SK-N-SH treated with all-trans-retinoic acid at 6 μM for 48 hours (cell line): ENCODE results near the gene WASHC2C.
"Not testable (repeated sequence)": the region's sequence is repeated elsewhere in the genome, so short reads cannot be mapped to it uniquely, and the experiment has no call there.

Experiments used
- ATAC-seq: fragments of 200-7000 bp; cut with Tn5 transposase; 3 replicates; pipeline ENCODE4 v1.9.1; 2020; ENCODE audit warnings: mild to moderate bottlenecking, moderate library complexity
- ARNTL ChIP-seq: fragments of 450-650 bp; formaldehyde crosslinking; IDR thresholded peaks from 2 replicates; pipeline ENCODE4 v1.5.0; 2020; ENCODE audit warnings: low read depth, mild to moderate bottlenecking, moderate library complexity, borderline replicate concordance
- ZFP3 ChIP-seq: fragments of 250-450 bp; sonication (Bioruptor Pico); IDR thresholded peaks from 2 replicates; pipeline ENCODE4 v1.5.0; 2020; ENCODE audit warnings: mild to moderate bottlenecking, moderate library complexity

WASHC2C gene, protein sequence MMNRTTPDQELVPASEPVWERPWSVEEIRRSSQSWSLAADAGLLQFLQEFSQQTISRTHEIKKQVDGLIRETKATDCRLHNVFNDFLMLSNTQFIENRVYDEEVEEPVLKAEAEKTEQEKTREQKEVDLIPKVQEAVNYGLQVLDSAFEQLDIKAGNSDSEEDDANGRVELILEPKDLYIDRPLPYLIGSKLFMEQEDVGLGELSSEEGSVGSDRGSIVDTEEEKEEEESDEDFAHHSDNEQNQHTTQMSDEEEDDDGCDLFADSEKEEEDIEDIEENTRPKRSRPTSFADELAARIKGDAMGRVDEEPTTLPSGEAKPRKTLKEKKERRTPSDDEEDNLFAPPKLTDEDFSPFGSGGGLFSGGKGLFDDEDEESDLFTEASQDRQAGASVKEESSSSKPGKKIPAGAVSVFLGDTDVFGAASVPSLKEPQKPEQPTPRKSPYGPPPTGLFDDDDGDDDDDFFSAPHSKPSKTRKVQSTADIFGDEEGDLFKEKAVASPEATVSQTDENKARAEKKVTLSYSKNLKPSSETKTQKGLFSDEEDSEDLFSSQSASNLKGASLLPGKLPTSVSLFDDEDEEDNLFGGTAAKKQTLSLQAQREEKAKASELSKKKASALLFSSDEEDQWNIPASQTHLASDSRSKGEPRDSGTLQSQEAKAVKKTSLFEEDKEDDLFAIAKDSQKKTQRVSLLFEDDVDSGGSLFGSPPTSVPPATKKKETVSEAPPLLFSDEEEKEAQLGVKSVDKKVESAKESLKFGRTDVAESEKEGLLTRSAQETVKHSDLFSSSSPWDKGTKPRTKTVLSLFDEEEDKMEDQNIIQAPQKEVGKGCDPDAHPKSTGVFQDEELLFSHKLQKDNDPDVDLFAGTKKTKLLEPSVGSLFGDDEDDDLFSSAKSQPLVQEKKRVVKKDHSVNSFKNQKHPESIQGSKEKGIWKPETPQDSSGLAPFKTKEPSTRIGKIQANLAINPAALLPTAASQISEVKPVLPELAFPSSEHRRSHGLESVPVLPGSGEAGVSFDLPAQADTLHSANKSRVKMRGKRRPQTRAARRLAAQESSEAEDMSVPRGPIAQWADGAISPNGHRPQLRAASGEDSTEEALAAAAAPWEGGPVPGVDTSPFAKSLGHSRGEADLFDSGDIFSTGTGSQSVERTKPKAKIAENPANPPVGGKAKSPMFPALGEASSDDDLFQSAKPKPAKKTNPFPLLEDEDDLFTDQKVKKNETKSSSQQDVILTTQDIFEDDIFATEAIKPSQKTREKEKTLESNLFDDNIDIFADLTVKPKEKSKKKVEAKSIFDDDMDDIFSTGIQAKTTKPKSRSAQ (N-terminal part only)

DNA sequence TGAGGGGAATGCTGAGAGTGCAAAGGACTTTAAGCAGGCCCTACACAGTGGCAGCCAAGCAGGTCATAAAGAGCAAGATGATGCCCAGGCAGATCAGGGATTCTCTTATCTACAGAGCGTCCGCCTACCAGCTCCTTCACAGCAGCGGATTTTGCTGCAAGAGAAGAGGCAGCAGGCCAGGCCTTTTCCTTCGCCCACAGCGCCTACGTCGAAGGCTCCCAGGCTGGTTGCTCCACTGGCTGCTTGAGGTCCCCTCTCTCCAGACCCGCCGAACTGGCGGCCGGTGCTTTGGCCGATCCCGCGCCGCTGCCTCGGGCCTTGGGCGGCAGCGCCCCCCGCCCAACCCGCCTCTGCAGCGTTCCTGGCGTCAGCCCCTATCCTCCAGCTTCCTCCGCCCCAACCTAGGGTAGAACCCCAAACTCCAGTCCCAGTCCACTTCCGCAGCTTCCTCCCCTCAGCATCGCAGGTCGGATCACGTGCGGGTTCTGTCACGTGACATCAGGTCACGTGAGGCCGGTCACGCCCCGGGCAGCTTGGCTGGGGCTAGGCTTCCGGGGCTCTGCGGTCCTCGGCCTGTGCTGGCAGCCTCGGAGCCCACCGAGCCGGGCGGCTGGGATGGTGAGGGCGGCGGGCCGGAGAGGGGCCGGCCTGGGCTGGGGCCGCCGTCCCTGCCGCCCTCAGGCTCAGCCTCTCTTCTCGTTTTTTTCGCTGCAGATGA, at the start of gene WASHC2C:
TSS of gene WASHC2C (plus strand) at position 564 of the 718 bp plus-strand sequence. CDS start at position 616, 52 bp downstream.
- TF ChIP-seq ARNTL, result 0 out of 2 replicates have a peak, but pooled peaks have one; percentile 19
- 0 out of 2 replicates have a peak, but pooled peaks have one; percentile 49 for TF ChIP-seq ZFP3 (CRISPR knock-in tag)
- TF ChIP-seq, all 23 proteins: peak for 2; not testable (repeated sequence) for 21
- ATAC-seq, result peak; percentile 94

DNA sequence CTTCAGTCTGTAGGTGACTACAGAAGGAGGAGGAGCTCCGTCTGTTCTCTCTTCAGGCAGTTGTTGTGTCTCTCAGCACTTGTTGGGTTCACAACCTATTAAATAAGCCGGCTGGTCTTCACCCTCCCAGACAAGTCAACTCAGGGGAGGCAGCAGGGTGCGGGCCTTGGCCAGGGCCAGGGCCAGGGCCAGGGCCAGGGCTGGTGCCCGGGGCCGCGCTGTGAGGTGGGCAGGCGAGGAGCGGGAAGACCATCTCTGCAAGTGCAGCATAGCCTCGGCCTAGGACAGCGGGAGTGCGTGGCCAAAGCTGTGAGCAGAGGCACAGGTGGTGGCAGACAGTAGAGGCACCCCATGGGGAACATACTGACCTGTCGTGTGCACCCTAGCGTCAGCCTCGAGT, 48.6 kb upstream of the WASHC2C start:
- ATAC-seq, result not testable (repeated sequence)

DNA sequence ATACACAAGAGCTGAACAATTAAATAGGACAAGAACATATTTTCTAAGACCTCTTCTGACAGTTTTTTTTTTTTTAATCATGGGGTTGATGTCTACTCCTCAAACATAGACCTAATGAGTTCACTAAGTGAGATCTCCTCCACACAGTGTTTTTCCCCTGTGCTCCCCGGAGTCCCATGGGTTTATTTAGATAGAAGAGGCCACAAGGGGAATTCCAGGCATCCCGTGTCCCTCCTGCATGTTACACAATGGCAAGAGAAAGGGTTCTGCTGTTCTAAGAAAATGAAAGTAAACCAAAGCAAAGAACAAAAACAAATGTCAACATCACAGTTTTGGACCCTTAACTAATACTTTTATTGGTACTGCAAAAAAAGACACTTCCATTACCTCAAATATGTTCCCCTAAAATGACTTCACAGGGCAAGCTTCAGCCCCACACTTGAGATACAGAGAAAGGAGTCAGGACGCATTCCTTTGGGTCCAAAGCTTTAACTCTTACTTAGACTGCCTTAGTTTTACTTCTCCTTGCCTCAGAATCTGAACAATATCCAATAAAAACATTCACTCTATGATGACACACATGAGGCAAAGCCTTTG, 16.8 kb upstream of the WASHC2C start:
- not testable (repeated sequence) for ATAC-seq

DNA sequence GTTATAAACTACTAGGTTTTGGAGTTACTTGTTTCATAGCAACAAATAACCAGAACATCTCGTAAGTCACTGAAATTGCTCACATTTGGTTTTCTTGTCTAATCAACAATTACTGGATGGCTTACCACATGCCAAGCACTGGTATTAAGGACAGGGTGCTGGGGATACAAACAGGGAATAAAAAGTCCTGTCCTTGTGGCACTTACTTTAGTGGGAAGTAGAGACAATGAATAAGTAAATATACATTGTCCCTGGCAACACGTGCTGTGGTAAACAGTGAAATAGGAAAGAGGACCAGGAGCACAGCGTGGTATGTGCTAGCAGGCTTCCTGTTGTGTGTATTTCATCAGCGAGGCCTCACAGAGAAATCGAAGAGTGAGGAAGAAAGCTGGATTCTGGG, 15.8 kb upstream of the WASHC2C start:
- ATAC-seq, result not testable (repeated sequence)

DNA sequence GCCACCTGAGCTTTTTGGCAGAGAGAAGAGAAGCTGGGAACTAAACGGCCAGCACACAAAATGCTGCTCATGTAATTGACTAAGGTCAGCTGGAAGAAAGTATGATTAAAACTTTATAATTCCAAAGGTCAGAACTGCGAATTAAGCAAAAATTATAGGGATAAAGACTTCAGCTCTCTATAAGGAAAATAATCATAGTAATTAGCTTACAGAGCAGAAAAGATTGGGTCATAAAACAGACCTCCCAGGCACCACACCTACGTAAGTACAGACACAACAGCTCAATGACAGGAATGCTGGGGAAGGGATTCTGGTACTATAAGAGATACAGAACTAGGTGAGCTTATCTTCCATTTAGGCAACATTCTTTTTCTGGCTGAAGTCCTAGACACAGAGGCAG, 10.0 kb upstream of the WASHC2C start:
- ATAC-seq, result not testable (repeated sequence)

DNA sequence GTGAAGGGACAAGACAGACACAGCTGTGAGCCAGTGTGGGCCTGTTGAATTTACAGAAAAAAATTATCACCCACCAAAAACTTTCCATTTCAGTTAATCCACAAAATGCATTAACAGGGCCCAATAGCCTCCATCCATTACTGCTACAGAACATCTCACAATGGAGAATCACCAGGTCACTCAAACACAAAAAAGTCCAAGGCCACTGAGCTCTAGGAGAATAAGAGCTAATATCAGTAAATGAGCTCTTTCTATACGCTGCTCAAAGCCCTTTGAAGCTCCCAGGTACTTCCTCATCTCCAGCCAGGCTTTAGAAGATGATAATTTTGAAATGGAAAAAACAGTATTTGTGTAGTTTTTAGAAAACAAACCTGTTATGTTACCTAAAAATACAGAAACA, 9.4 kb upstream of the WASHC2C start:
- not testable (repeated sequence) for ATAC-seq

DNA sequence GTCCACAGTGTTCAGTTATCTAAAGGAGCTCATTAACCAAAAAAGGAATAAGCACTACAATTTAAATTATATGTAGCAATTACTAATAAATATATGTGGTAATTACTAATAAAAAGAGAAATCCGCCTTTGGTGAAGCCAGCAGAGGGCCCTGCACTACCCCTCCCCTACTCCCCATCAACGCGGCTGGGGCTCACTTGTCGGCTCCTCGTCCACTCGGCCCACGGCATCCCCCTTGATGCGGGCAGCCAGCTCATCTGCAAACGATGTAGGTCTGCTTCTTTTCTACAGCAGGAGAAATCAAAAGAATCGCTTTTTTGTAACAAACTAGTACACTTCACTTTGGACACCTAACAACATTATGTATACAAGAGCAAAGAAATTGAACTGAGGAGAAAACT, 5.6 kb upstream of the WASHC2C start:
- not testable (repeated sequence) for ATAC-seq

DNA sequence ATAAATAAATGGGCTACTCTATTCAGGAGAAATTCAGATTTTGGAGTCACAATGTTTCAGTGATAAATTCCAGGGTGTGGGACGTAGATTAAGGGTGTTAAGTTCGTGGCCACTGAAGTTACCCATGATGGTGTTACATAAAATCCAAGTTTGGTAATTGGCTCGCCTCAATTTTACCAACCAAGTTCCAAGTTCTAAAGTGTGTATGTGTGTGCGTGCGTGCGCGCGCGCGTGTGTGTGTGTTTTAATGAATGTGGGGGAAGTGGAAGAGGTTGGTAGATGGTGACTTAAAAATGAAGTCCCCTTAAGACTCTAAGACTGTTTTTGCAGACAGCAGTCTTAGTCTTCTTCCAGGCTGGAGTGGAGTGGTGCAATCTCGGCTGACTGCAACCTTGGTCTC, 3.2 kb upstream of the WASHC2C start:
- not testable (repeated sequence) for ATAC-seq

DNA sequence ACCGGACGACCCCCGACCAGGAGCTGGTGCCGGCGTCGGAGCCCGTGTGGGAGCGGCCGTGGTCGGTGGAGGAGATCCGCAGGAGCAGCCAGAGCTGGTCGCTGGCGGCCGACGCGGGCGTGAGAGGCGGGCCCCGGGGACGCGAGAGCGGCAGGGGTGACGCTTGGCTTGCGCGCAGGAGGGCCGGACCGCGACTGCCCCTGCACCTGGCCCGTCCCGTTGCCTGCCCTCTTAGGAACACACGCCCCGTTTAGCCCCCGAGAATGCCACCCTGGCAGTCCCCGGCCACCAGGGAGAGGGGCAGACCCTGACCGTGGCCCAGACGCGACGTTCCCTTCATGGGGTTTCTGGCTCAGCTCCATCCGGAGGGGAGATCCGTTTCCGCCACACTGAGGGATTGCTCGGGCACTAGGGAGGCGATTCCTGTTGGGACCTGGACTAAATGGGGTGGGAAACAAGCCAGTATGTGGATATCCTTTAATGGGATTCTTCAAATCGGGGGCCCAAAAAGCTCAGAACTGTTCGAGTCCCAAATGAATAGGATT, 427 bp downstream of the WASHC2C start:
- peak; percentile 83 for ATAC-seq

DNA sequence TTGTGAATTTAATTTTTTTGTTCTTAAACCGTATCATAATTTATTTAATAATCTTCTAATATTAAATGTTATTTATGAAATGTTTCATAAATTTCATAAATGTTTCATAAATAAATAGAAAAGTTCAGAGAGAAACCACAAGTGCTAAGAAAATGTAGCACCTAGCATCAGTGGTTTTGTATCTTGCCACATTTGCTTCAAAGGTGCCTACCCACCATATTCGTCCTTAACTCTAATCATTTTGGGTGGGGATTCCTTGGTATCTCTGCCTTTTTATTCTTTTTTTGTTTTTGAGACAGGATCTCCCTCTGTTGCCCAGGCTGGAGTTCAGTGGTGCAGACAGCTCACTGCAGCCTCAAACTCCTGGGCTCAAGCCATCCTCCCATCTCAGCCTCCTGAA, 7.4 kb downstream of the WASHC2C start:
- ATAC-seq, result not testable (repeated sequence)

DNA sequence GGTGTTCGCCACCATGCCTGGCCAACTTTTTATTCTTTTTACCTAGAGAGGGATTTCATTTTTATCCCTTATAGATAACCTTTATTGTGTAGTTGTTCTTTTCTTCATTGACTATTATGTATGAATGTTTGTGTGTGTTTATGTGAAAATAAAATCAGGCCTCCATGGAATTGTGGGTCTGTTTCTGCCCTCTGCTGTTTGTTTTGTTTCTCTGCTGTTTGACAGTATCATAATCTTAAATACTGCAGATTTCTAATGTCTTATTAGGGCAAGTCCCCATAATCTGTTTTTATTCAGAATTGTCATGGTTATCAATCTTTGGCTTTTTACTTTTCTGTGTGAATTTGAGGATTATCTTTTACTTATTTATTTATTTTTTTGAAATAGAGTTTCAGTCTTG, 7.8 kb downstream of the WASHC2C start:
- ATAC-seq, result peak; percentile 43; the same call in 1 of the 3 replicates

DNA sequence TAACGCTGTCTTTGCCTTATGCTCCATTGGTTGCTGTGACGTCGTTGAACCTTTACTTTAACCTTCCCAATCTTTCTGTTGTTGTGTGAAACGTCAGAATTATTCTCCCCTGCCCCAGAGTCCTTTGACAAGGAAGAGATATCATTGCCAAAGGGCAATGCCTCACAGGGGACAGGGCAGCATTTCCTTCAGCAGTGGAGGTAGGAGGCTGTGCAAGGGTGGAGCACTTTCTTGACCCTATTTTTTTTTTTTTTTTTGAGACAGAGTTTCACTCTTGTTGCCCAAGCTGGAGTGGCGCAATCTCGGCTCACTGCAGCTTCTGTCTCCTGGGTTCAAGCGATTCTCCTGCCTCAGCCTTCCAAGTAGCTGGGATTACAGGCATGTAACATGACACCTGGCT, 14.5 kb downstream of the WASHC2C start:
- ATAC-seq, result not testable (repeated sequence)

DNA sequence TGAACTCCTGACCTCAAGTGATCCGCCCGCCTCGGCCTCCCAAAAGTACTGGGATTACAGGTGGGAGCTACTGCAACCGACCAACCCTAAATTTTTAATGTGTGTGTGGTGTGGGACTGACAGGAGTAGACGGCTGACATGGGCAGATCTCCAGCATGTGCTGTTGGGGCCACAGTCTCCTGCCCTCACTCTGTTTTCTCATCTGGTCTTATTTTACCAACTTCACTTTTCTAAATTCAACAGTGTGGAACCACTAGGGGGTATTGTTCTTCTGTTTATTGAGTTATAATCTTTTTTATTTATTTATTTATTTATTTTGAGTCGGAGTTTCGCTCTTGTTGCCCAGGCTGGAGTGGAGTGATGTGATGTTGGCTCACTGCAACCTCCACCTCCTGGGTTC, 14.9 kb downstream of the WASHC2C start:
- ATAC-seq, result not testable (repeated sequence)

DNA sequence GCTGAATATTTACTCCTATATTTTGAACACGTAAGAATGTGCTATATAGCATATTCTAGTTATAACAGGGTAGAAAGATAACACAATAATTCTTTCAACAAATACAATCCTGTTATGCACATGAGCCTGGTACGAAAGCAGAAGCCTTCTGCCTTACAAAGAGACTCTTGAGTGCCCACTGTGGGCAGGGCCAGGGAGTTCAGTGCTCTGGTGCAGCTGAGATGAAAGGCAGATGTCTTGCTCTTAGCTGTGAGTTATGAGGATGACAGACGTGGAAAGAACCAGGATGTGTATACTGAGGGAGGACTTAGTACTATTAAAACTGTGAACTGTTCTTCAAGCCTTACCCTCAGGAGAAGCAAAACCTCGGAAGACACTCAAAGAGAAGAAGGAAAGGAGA, 24.1 kb downstream of the WASHC2C start:
- not testable (repeated sequence) for ATAC-seq

DNA sequence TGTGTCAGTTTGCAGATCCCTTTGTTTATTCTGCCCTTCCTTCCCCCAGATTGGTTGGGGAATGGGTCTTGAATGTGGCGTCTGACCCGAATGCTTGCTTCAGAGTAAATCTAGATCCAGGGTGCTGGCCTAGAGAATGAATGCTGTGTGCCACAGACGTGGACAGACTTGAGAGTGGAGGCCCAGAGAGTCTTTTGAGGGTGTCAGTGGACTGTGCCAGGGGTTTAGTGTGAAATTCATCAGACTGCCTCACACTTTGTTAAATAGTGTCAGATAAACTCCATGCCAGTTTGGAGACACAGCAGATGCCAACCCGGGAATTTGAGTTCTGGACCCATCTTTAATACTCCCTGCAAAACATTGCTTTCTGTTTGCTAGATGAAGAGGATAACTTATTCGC, 25.1 kb downstream of the WASHC2C start:
- ATAC-seq, result not testable (repeated sequence)

DNA sequence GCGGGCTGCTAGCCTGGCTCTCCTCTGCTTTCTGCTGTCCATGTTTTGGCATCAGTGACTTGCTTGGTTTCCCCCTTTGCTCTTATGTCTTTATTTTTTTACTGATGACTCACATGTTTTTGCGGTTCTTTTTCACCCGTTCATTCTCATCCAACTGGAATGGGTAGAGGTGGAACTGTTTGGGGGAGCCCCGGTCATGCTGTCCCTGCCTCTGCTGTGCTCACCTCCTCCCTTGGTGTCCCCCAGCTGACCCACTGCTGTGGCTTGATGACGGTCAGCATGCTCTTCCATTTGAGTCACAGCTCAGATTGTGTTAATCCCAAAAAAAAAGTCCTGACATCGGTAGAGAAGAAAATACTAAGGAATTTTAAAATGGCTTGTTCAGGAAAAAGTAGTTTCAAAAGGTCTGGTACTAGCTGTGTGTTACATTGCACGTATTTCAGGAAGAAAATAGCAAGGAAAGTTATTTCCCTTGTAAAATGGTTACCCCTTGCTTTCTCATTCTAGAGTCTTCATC, 27.0 kb downstream of the WASHC2C start:
- ATAC-seq, result not testable (repeated sequence)

DNA sequence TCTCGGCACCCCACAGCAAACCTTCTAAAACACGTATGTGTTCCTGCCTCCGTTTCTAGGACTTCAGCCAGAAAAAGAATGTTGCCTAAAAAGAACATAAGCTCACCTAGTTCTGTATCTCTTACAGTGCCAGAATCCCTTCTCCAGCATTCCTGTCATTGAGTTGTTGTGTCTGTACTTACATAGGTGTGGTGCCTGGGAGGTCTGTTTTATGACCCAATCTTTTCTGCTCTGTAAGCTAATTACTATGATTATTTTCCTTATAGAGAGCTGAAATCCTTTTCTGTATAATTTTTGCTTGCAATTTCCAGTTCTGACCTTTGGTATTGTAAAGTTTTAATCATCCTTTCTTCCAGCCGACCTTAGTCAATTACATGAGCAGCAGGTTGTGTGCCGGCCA, 28.0 kb downstream of the WASHC2C start:
- not testable (repeated sequence) for ATAC-seq

DNA sequence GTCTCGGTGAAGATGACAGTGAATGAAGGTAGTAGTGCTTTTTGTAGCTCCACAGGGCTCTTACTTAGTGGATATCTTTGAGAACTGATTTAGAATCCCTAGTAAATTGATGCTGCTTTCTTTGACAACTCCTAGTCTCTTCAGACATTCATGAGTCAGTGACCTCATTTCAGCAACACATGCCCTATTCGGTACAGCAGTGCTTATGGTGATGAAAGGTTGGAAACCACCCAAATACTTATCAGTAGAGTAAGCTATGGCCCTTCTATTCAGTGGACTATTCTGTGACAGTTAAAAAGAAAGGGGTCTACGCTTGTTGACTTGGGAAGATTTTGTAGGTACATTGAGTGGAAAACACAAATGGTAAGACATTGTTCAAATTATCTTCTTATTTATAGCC, 29.0 kb downstream of the WASHC2C start:
- not testable (repeated sequence) for ATAC-seq

DNA sequence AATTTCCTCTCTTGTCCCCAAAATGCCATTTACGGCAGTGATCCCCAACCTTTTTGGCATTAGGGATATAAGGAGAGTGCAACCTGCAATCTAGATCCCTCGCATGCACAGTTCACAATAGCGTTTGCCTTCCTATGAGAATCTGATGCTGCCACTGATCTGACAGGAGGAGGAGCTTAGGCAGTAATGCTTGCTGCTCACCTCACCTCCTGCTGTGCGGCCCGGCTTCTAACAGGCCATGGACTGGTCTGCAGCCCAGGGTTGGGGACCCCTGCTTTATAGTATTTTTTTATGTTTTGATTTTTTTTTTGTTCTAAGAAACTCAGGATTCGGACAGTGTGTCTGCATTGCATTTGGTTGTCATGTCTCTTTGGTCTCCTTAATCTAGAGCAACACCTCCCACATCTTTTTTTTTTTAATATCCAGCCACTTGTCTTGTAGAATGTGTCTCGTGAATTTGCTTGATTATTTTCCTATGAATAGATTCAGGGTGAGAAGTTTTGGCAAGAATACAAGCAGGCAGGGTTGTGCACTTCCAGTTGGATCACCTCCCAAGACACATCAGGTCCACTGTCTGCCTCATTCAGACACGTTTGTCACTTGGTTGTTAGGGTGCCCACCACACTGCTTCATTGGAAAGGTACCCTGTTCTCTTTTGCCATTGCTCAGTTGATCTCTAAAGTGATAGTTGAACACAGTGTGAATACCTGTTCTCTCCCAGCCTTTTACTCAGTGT, 30.8 kb downstream of the WASHC2C start:
- not testable (repeated sequence) for ATAC-seq
